Neural progenitor cell (in vitro differentiated cells): ENCODE measurements around the gene SAP30L.

ENCODE experiments used
- EZH2 ChIP-seq: fragments of 200-600 bp; sonication (generic); IDR thresholded peaks from 2 replicates; pipeline ENCODE4 v1.6.1; 2017; ENCODE audit warnings: antibody characterized with exemption, mild to moderate bottlenecking, moderate library complexity
- EZH2phosphoT487 ChIP-seq: fragments of 200-600 bp; sonication (generic); IDR thresholded peaks from 2 replicates; pipeline ENCODE4 v1.6.1; 2017; ENCODE audit warnings: antibody characterized with exemption
- TF ChIP-seq, protein P1 (sequence below): fragments of 200-600 bp; sonication (generic); IDR thresholded peaks from 2 replicates; pipeline ENCODE4 v1.5.1; 2017; ENCODE audit warnings: antibody characterized with exemption, mild to moderate bottlenecking

GRCh38 chr5:154437281-154437965, 8.4 kb upstream of the SAP30L start:
- TF ChIP-seq, protein P1, sequence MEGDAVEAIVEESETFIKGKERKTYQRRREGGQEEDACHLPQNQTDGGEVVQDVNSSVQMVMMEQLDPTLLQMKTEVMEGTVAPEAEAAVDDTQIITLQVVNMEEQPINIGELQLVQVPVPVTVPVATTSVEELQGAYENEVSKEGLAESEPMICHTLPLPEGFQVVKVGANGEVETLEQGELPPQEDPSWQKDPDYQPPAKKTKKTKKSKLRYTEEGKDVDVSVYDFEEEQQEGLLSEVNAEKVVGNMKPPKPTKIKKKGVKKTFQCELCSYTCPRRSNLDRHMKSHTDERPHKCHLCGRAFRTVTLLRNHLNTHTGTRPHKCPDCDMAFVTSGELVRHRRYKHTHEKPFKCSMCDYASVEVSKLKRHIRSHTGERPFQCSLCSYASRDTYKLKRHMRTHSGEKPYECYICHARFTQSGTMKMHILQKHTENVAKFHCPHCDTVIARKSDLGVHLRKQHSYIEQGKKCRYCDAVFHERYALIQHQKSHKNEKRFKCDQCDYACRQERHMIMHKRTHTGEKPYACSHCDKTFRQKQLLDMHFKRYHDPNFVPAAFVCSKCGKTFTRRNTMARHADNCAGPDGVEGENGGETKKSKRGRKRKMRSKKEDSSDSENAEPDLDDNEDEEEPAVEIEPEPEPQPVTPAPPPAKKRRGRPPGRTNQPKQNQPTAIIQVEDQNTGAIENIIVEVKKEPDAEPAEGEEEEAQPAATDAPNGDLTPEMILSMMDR, result no peak
- TF ChIP-seq EZH2phosphoT487, result no peak
- no peak for TF ChIP-seq EZH2
